HG03521 (cell line): ENCODE results near the gene SYT15B.
"Not testable (repeated sequence)": the region's sequence is repeated elsewhere in the genome, so short reads cannot be mapped to it uniquely, and the experiment has no call there.

Source experiments
- ATAC-seq: cut with Tn5 transposase; IDR thresholded peaks from one replicate; pipeline ENCODE4 v1.9.1; 2021; ENCODE audit warnings: mild to moderate bottlenecking, moderate library complexity; ENCODE audit not compliant: unreplicated experiment

The SYT15B gene

GRCh38 chr10:47730911-47731310 lies 32.5 kb downstream of the SYT15B start:
- ATAC-seq, result not testable (repeated sequence)

- not testable (repeated sequence) for ATAC-seq
These were observed 37.7 kb downstream of the SYT15B start for GRCh38 chr10:47725740-47726139.

GRCh38 chr10:47725047-47725446 lies 38.3 kb downstream of the SYT15B start:
- ATAC-seq, result not testable (repeated sequence)

- ATAC-seq, result not testable (repeated sequence)
These were observed 39.3 kb downstream of the SYT15B start for GRCh38 chr10:47724119-47724518.

- not testable (repeated sequence) for ATAC-seq
These were observed 40.0 kb downstream of the SYT15B start for GRCh38 chr10:47723362-47723761.

- not testable (repeated sequence) for ATAC-seq
These were observed 46.2 kb downstream of the SYT15B start for GRCh38 chr10:47717011-47717769.
